Endothelial cell (in vitro differentiated cells): Measurements from ENCODE around the gene PACS2. TPM values are rescaled to one million over a fixed set of nuclear protein-coding genes. Genes with fewer than 3 reads are reported as not detected.

Experiments
- DNase-seq: peaks from one replicate; pipeline ENCODE4 v3.0.0; 2021; ENCODE audit warnings: low spot score
- H3K27ac Mint-ChIP-seq: one replicate; pipeline ENCODE4 v1.8.0; 2021; ENCODE audit warnings: mixed read lengths, inconsistent platforms; ENCODE audit not compliant: unreplicated experiment
- H3K27me3 Mint-ChIP-seq: one replicate; pipeline ENCODE4 v1.8.0; 2021; ENCODE audit warnings: mild to moderate bottlenecking, moderate library complexity, mixed read lengths, inconsistent platforms; ENCODE audit not compliant: unreplicated experiment
- H3K36me3 Mint-ChIP-seq: one replicate; pipeline ENCODE4 v1.8.0; 2021; ENCODE audit warnings: mild to moderate bottlenecking, low read depth, mixed read lengths, inconsistent platforms; ENCODE audit not compliant: unreplicated experiment
- H3K4me1 Mint-ChIP-seq: one replicate; pipeline ENCODE4 v1.8.0; 2021; ENCODE audit warnings: mild to moderate bottlenecking, mixed read lengths, inconsistent platforms; ENCODE audit not compliant: unreplicated experiment
- H3K4me3 Mint-ChIP-seq: one replicate; pipeline ENCODE4 v1.8.0; 2021; ENCODE audit warnings: mild to moderate bottlenecking, mixed read lengths, inconsistent platforms; ENCODE audit not compliant: unreplicated experiment
- H3K9me3 Mint-ChIP-seq: one replicate; pipeline ENCODE4 v1.8.0; 2021; ENCODE audit warnings: mixed read lengths, inconsistent platforms; ENCODE audit not compliant: unreplicated experiment
- CTCF ChIP-seq: fragments of 200-600 bp; sonication (generic); IDR thresholded peaks from one replicate; pipeline ENCODE4 v1.5.0; 2021; ENCODE audit warnings: antibody characterized with exemption; ENCODE audit not compliant: unreplicated experiment
- total RNA-seq: library from RNA; stranded (reverse); fragmentation: NEBNext Ultra II Directional; extraction: Animal tissue kit (Norgen Biotek cat#: 25700); gene quantifications from one replicate; pipeline ENCODE4 v1.2.1, GENCODE V29; 2021; ENCODE audit not compliant: unreplicated experiment

PACS2 gene
- total RNA-seq, 1 donor from 2014 or later, result 113 TPM

- H3K27me3 Mint-ChIP-seq, result peaks cover 10% of the 10 kb centered on the region
- DNase-seq, result peak; percentile 89
- no peaks in the 10 kb centered on the region for H3K36me3 Mint-ChIP-seq
- TF ChIP-seq CTCF, result peak; percentile 76
- peak overlapping the region; percentile 42 for H3K27ac Mint-ChIP-seq
- H3K4me3 Mint-ChIP-seq, result no peak overlapping the region
- peaks cover 2% of the 10 kb centered on the region for H3K4me1 Mint-ChIP-seq
- no peaks in the 10 kb centered on the region for H3K9me3 Mint-ChIP-seq
Measured at GRCh38 chr14:105351920-105352851, 37.6 kb downstream of the PACS2 start.

GRCh38 chr14:105353136-105353535 is 38.6 kb downstream of the PACS2 start:
- DNase-seq, result no peak
- Mint-ChIP-seq H3K4me3 (no peak overlapping the region), H3K4me1 (peaks cover 2% of the 10 kb centered on the region), H3K9me3 (no peaks in the 10 kb centered on the region), H3K27ac (no peak overlapping the region), H3K36me3 (no peaks in the 10 kb centered on the region), H3K27me3 (peaks cover 11% of the 10 kb centered on the region)
- TF ChIP-seq CTCF, result no peak

- no peak for DNase-seq
- Mint-ChIP-seq H3K27me3 (peaks cover 17% of the 10 kb centered on the region), H3K27ac (no peak overlapping the region), H3K36me3 (peaks cover 7% of the 10 kb centered on the region), H3K4me1 (peaks cover 2% of the 10 kb centered on the region), H3K4me3 (no peak overlapping the region), H3K9me3 (no peaks in the 10 kb centered on the region)
- TF ChIP-seq CTCF, result no peak
Measured at GRCh38 chr14:105354541-105354940, 40.0 kb downstream of the PACS2 start.

- Mint-ChIP-seq H3K4me3 (no peak overlapping the region), H3K4me1 (peaks cover 2% of the 10 kb centered on the region), H3K27me3 (peaks cover 15% of the 10 kb centered on the region), H3K36me3 (peaks cover 7% of the 10 kb centered on the region), H3K27ac (no peak overlapping the region), H3K9me3 (no peaks in the 10 kb centered on the region)
- no peak for TF ChIP-seq CTCF
- no peak for DNase-seq
Measured at GRCh38 chr14:105355049-105355575, 40.6 kb downstream of the PACS2 start.
